ENCODE results near the gene RGL2. TPM values are rescaled to one million over a fixed set of nuclear protein-coding genes. Genes with fewer than 3 reads are reported as not detected.

The RGL2 gene
- total and polyA plus RNA-seq, 10 donors = 73.3 to 212 (median 142) TPM

- DNase-seq = peak; percentile 95
- H3K27ac ChIP-seq = peak overlapping the region; percentile 89 to 93 (median 91)
- H3K4me3 ChIP-seq = peak overlapping the region; percentile 33 to 73 (median 52)
- peaks cover 0 to 16% (median 0%) of the 10 kb centered on the region in 7 donors for H3K27me3 ChIP-seq (replicated peaks in 1 of 7)
- H3K36me3 ChIP-seq = peaks cover 0 to 22% (median 0%) of the 10 kb centered on the region in 6 donors
- TF ChIP-seq CTCF (IDR thresholded peaks at IDR 0.05 in 8 of 11, conservative IDR thresholded peaks at IDR 0.05 in 3 of 11) = peak; percentile 90 to 98 (median 97)
- no peak for TF ChIP-seq POLR2A (IDR thresholded peaks at IDR 0.05)
- peak in 2 of 3 donors; percentile 46 to 51 for TF ChIP-seq POLR2AphosphoS5 (IDR thresholded peaks at IDR 0.05)
- H3K4me1 ChIP-seq = peaks cover 10 to 45% (median 29%) of the 10 kb centered on the region in 6 donors
- intact Hi-C loops (cut with DNase I; ENCODE audit: low total_unique reads) = loop anchor here (2.0 kb wide), 1 partner anchor 87 kb away; no protein-coding TSS in a partner anchor
- WGBS, 5 donors = 1 to 4% (median 2%) methylated on average over 27 to 28 of the region's 28 CpGs
- H3K9me3 ChIP-seq = no peaks in the 10 kb centered on the region
Observed at GRCh38 chr6:33247977-33248642, 50.6 kb downstream of the RGL2 start.

- no peak overlapping the region for H3K4me3 ChIP-seq
- H3K4me1 ChIP-seq = peaks cover 3 to 11% (median 10%) of the 10 kb centered on the region in 6 donors
- 47 to 71% (median 55%) methylated on average over 1 of the region's 1 CpG for WGBS, 5 donors
- H3K27me3 ChIP-seq (replicated peaks in 1 of 7) = peaks cover 0 to 38% (median 0%) of the 10 kb centered on the region in 7 donors
- H3K36me3 ChIP-seq = no peaks in the 10 kb centered on the region
- no peak for TF ChIP-seq POLR2AphosphoS5 (IDR thresholded peaks at IDR 0.05)
- no peak for TF ChIP-seq POLR2A (IDR thresholded peaks at IDR 0.05)
- no peak for TF ChIP-seq CTCF (IDR thresholded peaks at IDR 0.05 in 8 of 11, conservative IDR thresholded peaks at IDR 0.05 in 3 of 11)
- H3K9me3 ChIP-seq = no peaks in the 10 kb centered on the region
- H3K27ac ChIP-seq = no peak overlapping the region
- peak; percentile 5 for DNase-seq
- intact Hi-C loops (cut with DNase I; ENCODE audit: low total_unique reads) = no loop called here
Observed at GRCh38 chr6:33243476-33243875, 55.3 kb downstream of the RGL2 start.

- no peaks in the 10 kb centered on the region for H3K4me1 ChIP-seq
- intact Hi-C loops (cut with DNase I; ENCODE audit: low total_unique reads) = no loop called here
- TF ChIP-seq CTCF (IDR thresholded peaks at IDR 0.05 in 8 of 11, conservative IDR thresholded peaks at IDR 0.05 in 3 of 11) (no peak), POLR2AphosphoS5 (IDR thresholded peaks at IDR 0.05) (no peak), POLR2A (IDR thresholded peaks at IDR 0.05) (no peak)
- H3K27me3 ChIP-seq (replicated peaks in 1 of 7) = peaks cover 0 to 34% (median 0%) of the 10 kb centered on the region in 7 donors
- H3K36me3 ChIP-seq = no peaks in the 10 kb centered on the region
- no peaks in the 10 kb centered on the region for H3K9me3 ChIP-seq
- H3K27ac ChIP-seq = no peak overlapping the region
- WGBS, 5 donors = 43 to 48% (median 44%) methylated on average over 3 of the region's 3 CpGs
- DNase-seq = no peak
- no peak overlapping the region for H3K4me3 ChIP-seq
Observed at GRCh38 chr6:33241968-33242367, 56.8 kb downstream of the RGL2 start.

Small RNAs within 50 kb of the gene (microRNA-seq; reads per million reads assigned to microRNA genes)
- gene MIR6834 = 0 to 0.35 (median 0) reads per million in 3 donors
- 0 to 0.36 (median 0) reads per million in 3 donors for gene MIR6873

Other genes with a start within 250 kb of the RGL2 start
- 100 to 1,000 TPM; 253 to 621 (median 517) TPM for gene HLA-DPA1, start 225.3 kb downstream of the RGL2 start, total RNA-seq
- gene HLA-DPA1, start 225.3 kb downstream of the RGL2 start, polyA plus RNA-seq = 100 to 1,000 TPM; 346 to 466 (median 352) TPM
- gene HLA-DPB1, start 223.0 kb downstream of the RGL2 start, total RNA-seq = 100 to 1,000 TPM; 209 to 647 (median 414) TPM
- gene HLA-DPB1, start 223.0 kb downstream of the RGL2 start, polyA plus RNA-seq = 100 to 1,000 TPM; 543 to 817 (median 574) TPM
- 1 to 10 TPM in 6 of 7 donors, under 1 TPM in 1; 0.79 to 2.4 (median 1.3) TPM for gene COL11A2, start 106.5 kb downstream of the RGL2 start, total RNA-seq
- gene COL11A2, start 106.5 kb downstream of the RGL2 start, polyA plus RNA-seq = 1 to 10 TPM in 2 of 3 donors, under 1 TPM in 1; 0.68 to 2.2 (median 1.8) TPM
- 10 to 100 TPM; 30.9 to 66.8 (median 54.2) TPM for gene RXRB, start 98.3 kb downstream of the RGL2 start, total RNA-seq
- 10 to 100 TPM; 29.1 to 72.4 (median 53.0) TPM for gene RXRB, start 98.3 kb downstream of the RGL2 start, polyA plus RNA-seq
- gene SLC39A7, start 98.1 kb downstream of the RGL2 start, total RNA-seq = 10 to 100 TPM; 42.8 to 58.7 (median 48.8) TPM
- gene SLC39A7, start 98.1 kb downstream of the RGL2 start, polyA plus RNA-seq = 10 to 100 TPM; 28.8 to 42.3 (median 33.8) TPM
- gene HSD17B8, start 94.3 kb downstream of the RGL2 start, total RNA-seq = 10 to 100 TPM in 5 of 7 donors, 1 to 10 TPM in 2; 8.7 to 20.1 (median 14.9) TPM
- 10 to 100 TPM; 15.8 to 24.1 (median 16.5) TPM for gene HSD17B8, start 94.3 kb downstream of the RGL2 start, polyA plus RNA-seq
- 10 to 100 TPM; 13.4 to 37.8 (median 29.6) TPM for gene RING1, start 90.4 kb downstream of the RGL2 start, total RNA-seq
- 10 to 100 TPM; 29.2 to 42.3 (median 32.5) TPM for gene RING1, start 90.4 kb downstream of the RGL2 start, polyA plus RNA-seq
- 10 to 100 TPM; 51.0 to 87.7 (median 59.1) TPM for gene VPS52, start 27.1 kb downstream of the RGL2 start, total RNA-seq
- 10 to 100 TPM; 31.7 to 51.0 (median 48.5) TPM for gene VPS52, start 27.1 kb downstream of the RGL2 start, polyA plus RNA-seq
- 1,000 to 10,000 TPM; 1,471 to 2,906 (median 2,449) TPM for gene RPS18, start 26.9 kb downstream of the RGL2 start, total RNA-seq
- gene RPS18, start 26.9 kb downstream of the RGL2 start, polyA plus RNA-seq = over 10,000 TPM in 2 of 3 donors, 1,000 to 10,000 TPM in 1; 8,573 to 17,605 (median 14,270) TPM
- 10 to 100 TPM; 17.6 to 31.6 (median 27.1) TPM for gene B3GALT4, start 21.8 kb downstream of the RGL2 start, total RNA-seq
- gene B3GALT4, start 21.8 kb downstream of the RGL2 start, polyA plus RNA-seq = 10 to 100 TPM; 11.5 to 17.7 (median 13.5) TPM
- gene WDR46, start 9.7 kb downstream of the RGL2 start, total RNA-seq = 10 to 100 TPM; 30.5 to 53.1 (median 43.6) TPM
- 100 to 1,000 TPM in 1 of 3 donors, 10 to 100 TPM in 2; 52.6 to 101 (median 96.1) TPM for gene WDR46, start 9.7 kb downstream of the RGL2 start, polyA plus RNA-seq
- gene PFDN6, start 9.3 kb downstream of the RGL2 start, total RNA-seq = 10 to 100 TPM; 11.3 to 35.7 (median 26.5) TPM
- 100 to 1,000 TPM; 150 to 169 (median 158) TPM for gene PFDN6, start 9.3 kb downstream of the RGL2 start, polyA plus RNA-seq
- 100 to 1,000 TPM; 238 to 292 (median 285) TPM for gene TAPBP, start 15.1 kb upstream of the RGL2 start, total RNA-seq
- gene TAPBP, start 15.1 kb upstream of the RGL2 start, polyA plus RNA-seq = 100 to 1,000 TPM in 1 of 3 donors, 10 to 100 TPM in 2; 42.6 to 101 (median 81.6) TPM
- gene ZBTB22, start 18.8 kb upstream of the RGL2 start, total RNA-seq = 10 to 100 TPM; 16.1 to 27.2 (median 20.1) TPM
- 10 to 100 TPM; 10.8 to 19.8 (median 15.4) TPM for gene ZBTB22, start 18.8 kb upstream of the RGL2 start, polyA plus RNA-seq
- gene DAXX, start 24.0 kb upstream of the RGL2 start, total RNA-seq = 10 to 100 TPM; 47.6 to 76.3 (median 67.9) TPM
- gene DAXX, start 24.0 kb upstream of the RGL2 start, polyA plus RNA-seq = 10 to 100 TPM; 47.8 to 59.3 (median 54.0) TPM
- 1 to 10 TPM; 1.2 to 9.2 (median 6.6) TPM for gene KIFC1, start 92.9 kb upstream of the RGL2 start, total RNA-seq
- 10 to 100 TPM in 1 of 3 donors, 1 to 10 TPM in 2; 1.3 to 11.3 (median 3.7) TPM for gene KIFC1, start 92.9 kb upstream of the RGL2 start, polyA plus RNA-seq
- 100 to 1,000 TPM in 3 of 7 donors, 10 to 100 TPM in 4; 83.0 to 133 (median 93.6) TPM for gene PHF1, start 112.1 kb upstream of the RGL2 start, total RNA-seq
- gene PHF1, start 112.1 kb upstream of the RGL2 start, polyA plus RNA-seq = 100 to 1,000 TPM in 2 of 3 donors, 10 to 100 TPM in 1; 89.3 to 181 (median 171) TPM
- 100 to 1,000 TPM; 113 to 149 (median 130) TPM for gene CUTA, start 119.2 kb upstream of the RGL2 start, total RNA-seq
- gene CUTA, start 119.2 kb upstream of the RGL2 start, polyA plus RNA-seq = 100 to 1,000 TPM; 198 to 225 (median 206) TPM
- gene SYNGAP1, start 121.1 kb upstream of the RGL2 start, total RNA-seq = 10 to 100 TPM; 20.1 to 30.8 (median 25.9) TPM
- gene SYNGAP1, start 121.1 kb upstream of the RGL2 start, polyA plus RNA-seq = 10 to 100 TPM in 1 of 3 donors, 1 to 10 TPM in 2; 3.6 to 14.7 (median 4.6) TPM
- 1 to 10 TPM; 4.4 to 8.4 (median 6.1) TPM for gene ZBTB9, start 155.6 kb upstream of the RGL2 start, total RNA-seq
- 1 to 10 TPM; 3.6 to 5.3 (median 4.3) TPM for gene ZBTB9, start 155.6 kb upstream of the RGL2 start, polyA plus RNA-seq

All from spleen (tissue), 11 donors.